IMR-90 (cell line): ENCODE results near the gene AATF. TPM values are rescaled to one million over a fixed set of nuclear protein-coding genes. Genes with fewer than 3 reads are reported as not detected.

Experiments
- ATAC-seq: fragments of 200-7000 bp; cut with Tn5 transposase; 2 replicates; pipeline ENCODE4 v1.9.1; 2020; ENCODE audit warnings: low read depth, mild to moderate bottlenecking, moderate library complexity
- BruUV-seq: library from RNA; stranded (reverse); fragments of 400-500 nt; replicated peaks from 2 replicates; lab custom pipeline; 2021; lab: Mats Ljungman, UMichigan
- CTCF ChIA-PET: fragments of 300-600 bp; formaldehyde crosslinking; extraction: SDS; loops from one replicate; lab custom pipeline; 2021; ENCODE audit warnings: antibody characterized with exemption; lab: Yijun Ruan, JAX
- POLR2A ChIA-PET: fragments of 300-600 bp; sonication (Branson Sonifier 250); formaldehyde crosslinking; loops from one replicate; lab custom pipeline; 2022; ENCODE audit warnings: antibody characterized with exemption; ENCODE audit not compliant: unreplicated experiment; lab: Charles Lee
- DNase-seq: peaks from one replicate; pipeline ENCODE4 v3.0.0; 2013
- H2AFZ ChIP-seq: replicated peaks from 2 replicates; pipeline ENCODE3; 2013; ENCODE audit warnings: low read length, mild to moderate bottlenecking; ENCODE audit not compliant: poor library complexity
- H2AK5ac ChIP-seq: 2 replicates; pipeline ENCODE4 v1.6.1; 2013; ENCODE audit warnings: low read depth, low read length, inconsistent platforms
- H2AK9ac ChIP-seq: replicated peaks from 2 replicates; pipeline ENCODE3; 2013; ENCODE audit warnings: mild to moderate bottlenecking, low read depth, low read length, moderate library complexity; ENCODE audit not compliant: poor library complexity
- H2BK120ac ChIP-seq: 2 replicates; pipeline ENCODE4 v1.6.1; 2013; ENCODE audit warnings: low read depth, low read length, inconsistent platforms
- H2BK15ac ChIP-seq: 3 replicates; pipeline ENCODE4 v1.6.1; 2013; ENCODE audit warnings: low read depth, low read length, inconsistent platforms
- H2BK20ac ChIP-seq: 2 replicates; pipeline ENCODE4 v1.6.1; 2013; ENCODE audit warnings: low read depth, mild to moderate bottlenecking, inconsistent platforms, low read length, moderate library complexity
- H2BK5ac ChIP-seq: 2 replicates; pipeline ENCODE4 v1.6.1; 2013; ENCODE audit warnings: mild to moderate bottlenecking, low read depth, low read length, inconsistent platforms; ENCODE audit not compliant: poor library complexity, severe bottlenecking
- H3K14ac ChIP-seq: replicated peaks from 2 replicates; pipeline ENCODE4 v1.6.1; 2013; ENCODE audit warnings: low read depth, low read length, inconsistent platforms
- H3K18ac ChIP-seq: 2 replicates; pipeline ENCODE4 v1.6.1; 2013; ENCODE audit warnings: low read depth, low read length, control low read depth
- H3K23ac ChIP-seq: 2 replicates; pipeline ENCODE4 v1.6.1; 2013; ENCODE audit warnings: low read depth, low read length, inconsistent platforms
- H3K27ac ChIP-seq: 2 replicates; pipeline ENCODE4 v1.5.1; 2013; ENCODE audit warnings: mild to moderate bottlenecking, control low read depth, low read length; ENCODE audit not compliant: insufficient read depth
- H3K27me3 ChIP-seq: 2 replicates; pipeline ENCODE4 v1.6.1; 2013; ENCODE audit warnings: low read length; ENCODE audit not compliant: control insufficient read depth, insufficient read depth
- H3K36me3 ChIP-seq: 2 replicates; pipeline ENCODE4 v1.6.1; 2013; ENCODE audit warnings: low read length, mixed read lengths; ENCODE audit not compliant: control insufficient read depth, insufficient read depth
- H3K4ac ChIP-seq: 2 replicates; pipeline ENCODE4 v1.6.1; 2013; ENCODE audit warnings: low read depth, low read length, inconsistent platforms
- H3K4me1 ChIP-seq: 2 replicates; pipeline ENCODE4 v1.6.1; 2013; ENCODE audit warnings: low read length, mixed read lengths; ENCODE audit not compliant: control insufficient read depth, insufficient read depth
- H3K4me2 ChIP-seq: 2 replicates; pipeline ENCODE4 v1.6.1; 2013; ENCODE audit warnings: low read depth, mild to moderate bottlenecking, control low read depth, low read length, moderate library complexity
- H3K4me3 ChIP-seq: 2 replicates; pipeline ENCODE4 v1.5.1; 2013; ENCODE audit warnings: low read depth, mild to moderate bottlenecking, control low read depth, low read length, moderate library complexity; ENCODE audit not compliant: insufficient read depth
- H3K56ac ChIP-seq: 2 replicates; pipeline ENCODE4 v1.6.1; 2013; ENCODE audit warnings: low read length, inconsistent platforms; ENCODE audit not compliant: insufficient read depth; ENCODE audit errors: extremely low read depth
- H3K79me1 ChIP-seq, 2 experiments: 2 replicates each; pipeline ENCODE4 v1.6.1; 2013; ENCODE audit warnings: low read length in 2 of 2, inconsistent platforms in 1 of 2, low read depth in 1 of 2
- H3K9ac ChIP-seq: 2 replicates; pipeline ENCODE4 v1.6.1; 2013; ENCODE audit warnings: low read depth, low read length, control low read depth
- H3K9me1 ChIP-seq: 2 replicates; pipeline ENCODE4 v1.6.1; 2013; ENCODE audit warnings: low read length, inconsistent platforms; ENCODE audit not compliant: insufficient read depth
- H3K9me3 ChIP-seq: 2 replicates; pipeline ENCODE4 v1.6.1; 2013; ENCODE audit warnings: low read length; ENCODE audit not compliant: control insufficient read depth, insufficient read depth
- H4K20me1 ChIP-seq: 2 replicates; pipeline ENCODE4 v1.6.1; 2013; ENCODE audit warnings: low read length, inconsistent platforms; ENCODE audit not compliant: insufficient read depth
- H4K5ac ChIP-seq: 2 replicates; pipeline ENCODE4 v1.6.1; 2013; ENCODE audit warnings: mild to moderate bottlenecking, low read depth, low read length, control low read depth
- H4K8ac ChIP-seq, 2 experiments: 2 replicates each; pipeline ENCODE4 v1.6.1; 2013; ENCODE audit warnings: low read depth in 2 of 2, low read length in 2 of 2, control low read depth in 1 of 2, inconsistent platforms in 1 of 2
- H4K91ac ChIP-seq: 2 replicates; pipeline ENCODE4 v1.6.1; 2013; ENCODE audit warnings: low read depth, low read length, inconsistent platforms; ENCODE audit not compliant: insufficient read depth
- BHLHE40 ChIP-seq: fragments of 150-350 bp; IDR thresholded peaks from 2 replicates; pipeline ENCODE4 v1.6.1; 2016; ENCODE audit warnings: mild to moderate bottlenecking, low read depth, low read length
- CEBPB ChIP-seq: IDR thresholded peaks from 2 replicates; pipeline ENCODE4 v1.6.1; 2012; ENCODE audit warnings: low read depth, low read length, improper control_type of control experiment
- CHD1 ChIP-seq: IDR thresholded peaks from 2 replicates; pipeline ENCODE4 v1.6.1; 2012; ENCODE audit warnings: low read depth, low read length, improper control_type of control experiment
- ELK1 ChIP-seq: fragments of 150-350 bp; IDR thresholded peaks from 2 replicates; pipeline ENCODE4 v1.6.1; 2016; ENCODE audit warnings: low read depth, mild to moderate bottlenecking, low read length, moderate library complexity, borderline replicate concordance
- FOS ChIP-seq: fragments of 150-350 bp; IDR thresholded peaks from 2 replicates; pipeline ENCODE4 v1.6.1; 2016; ENCODE audit warnings: low read depth, low read length
- MAFK ChIP-seq: IDR thresholded peaks from 2 replicates; pipeline ENCODE4 v1.6.1; 2012; ENCODE audit warnings: low read depth, low read length, improper control_type of control experiment
- MAZ ChIP-seq: IDR thresholded peaks from 2 replicates; pipeline ENCODE4 v1.6.1; 2012; ENCODE audit warnings: low read depth, mild to moderate bottlenecking, low read length, improper control_type of control experiment, moderate library complexity, borderline replicate concordance
- MXI1 ChIP-seq: IDR thresholded peaks from 2 replicates; pipeline ENCODE4 v1.6.1; 2012; ENCODE audit warnings: low read depth, mild to moderate bottlenecking, low read length, moderate library complexity, borderline replicate concordance
- NFE2L2 ChIP-seq: fragments of 150-350 bp; IDR thresholded peaks from 2 replicates; pipeline ENCODE4 v1.6.1; 2016; ENCODE audit warnings: low read depth, mild to moderate bottlenecking, low read length
- POLR2A ChIP-seq: IDR thresholded peaks from 2 replicates; pipeline ENCODE4 v1.6.1; 2012; ENCODE audit warnings: mild to moderate bottlenecking, low read depth, low read length
- RAD21 ChIP-seq: IDR thresholded peaks from 2 replicates; pipeline ENCODE4 v1.6.1; 2012; ENCODE audit warnings: low read length, improper control_type of control experiment
- SMC3 ChIP-seq: fragments of 150-350 bp; IDR thresholded peaks from 2 replicates; pipeline ENCODE4 v1.6.1; 2016; ENCODE audit warnings: low read depth, mild to moderate bottlenecking, antibody characterized with exemption, low read length, moderate library complexity
- USF2 ChIP-seq: fragments of 150-350 bp; IDR thresholded peaks from 2 replicates; pipeline ENCODE4 v1.6.1; 2017; ENCODE audit warnings: mild to moderate bottlenecking, antibody characterized with exemption, low read length, low read depth
- WGBS, 2 experiments: methylation state at CpG; one replicate each; pipeline versions ENCODE4 v1.1.5 to v1.1.7; 2013; ENCODE audit warnings: missing lambda C conversion rate in 2 of 2; ENCODE audit not compliant: insufficient read length in 1 of 2; ENCODE audit errors: extremely low coverage in 2 of 2; 5-methylcytosine and 5-hydroxymethylcytosine counted together
- dilution Hi-C: fragments of 300-500 bp; cut with HindIII; formaldehyde crosslinking; loops from one replicate; pipeline ENCODE4 v1.14.3; 2018; ENCODE audit warnings: low sequenced_read_pairs; ENCODE audit not compliant: unreplicated experiment
- in situ Hi-C: fragments of 300-500 bp; cut with MboI; formaldehyde crosslinking; loops from 3 replicates; pipeline ENCODE4 v1.14.3; 2019; ENCODE audit warnings: low sequenced_read_pairs, inconsistent platforms, mixed read lengths
- intact Hi-C: fragments of 100-400 bp; cut with micrococcal nuclease; formaldehyde crosslinking; loops from 2 replicates; pipeline ENCODE4 v1.10.0; 2022
- polyA plus RNA-seq, 3 experiments: library from polyadenylated mRNA; depleted of rRNA; stranded (reverse); fragments of >200 nt; gene quantifications; 2 replicates each; pipeline ENCODE4 v1.2.3, GENCODE V29; 2012; ENCODE audit warnings: low replicate concordance in 1 of 3
- total RNA-seq: library from RNA; depleted of rRNA; stranded (reverse); fragments of >200 nt; gene quantifications from 2 replicates; pipeline ENCODE4 v1.2.3, GENCODE V29; 2012
- TF ChIP-seq, protein P1 (sequence below): conservative IDR thresholded peaks from 2 replicates; pipeline ENCODE4 v1.5.1; 2012; ENCODE audit warnings: mild to moderate bottlenecking, low read depth, low read length, improper control_type of control experiment

The AATF gene
- total and polyA plus RNA-seq, 2 of the 4 experiments (the other 2 are of a cell fraction), result 21.0 to 34.8 TPM

DNA sequence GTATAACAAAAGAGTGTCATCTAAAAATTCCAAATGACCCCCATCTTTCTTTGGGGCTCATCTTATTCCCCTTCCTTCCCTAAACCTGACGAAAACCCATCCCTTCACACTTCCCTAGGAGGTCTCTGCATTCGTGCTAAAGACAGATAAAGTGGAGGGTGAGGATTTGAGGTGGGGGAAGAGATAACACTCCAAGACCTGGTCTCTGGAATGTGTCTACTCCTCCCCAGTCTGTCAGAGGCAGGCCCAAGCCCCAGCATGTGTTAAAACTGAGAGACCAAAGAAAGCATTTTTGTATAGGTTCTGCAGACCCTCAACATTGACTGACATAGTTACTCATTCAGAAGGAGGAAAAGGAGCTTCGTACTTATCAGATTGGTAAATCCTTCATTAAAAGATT, 22.5 kb upstream of the AATF start:
- no peak overlapping the region for H3K4ac ChIP-seq
- in situ Hi-C loops, result no loop called here
- ChIA-PET POLR2A (no interaction called here), CTCF (no interaction called here)
- no peaks in the 10 kb centered on the region for H3K36me3 ChIP-seq
- no peaks in the 10 kb centered on the region for H4K20me1 ChIP-seq
- H3K14ac ChIP-seq, result no peak overlapping the region
- no peak overlapping the region for H3K27ac ChIP-seq
- intact Hi-C loops, result no loop called here
- H3K18ac ChIP-seq, result no peak overlapping the region
- no CpG with 5 or more reads among the region's 3 CpGs for WGBS, 2 experiments
- TF ChIP-seq MAFK, result no peak
- no peak for TF ChIP-seq ELK1
- no peak for TF ChIP-seq CHD1
- no peak for TF ChIP-seq MAZ
- no peak for TF ChIP-seq MXI1
- TF ChIP-seq USF2, result no peak
- no peak for TF ChIP-seq SMC3
- no peak for TF ChIP-seq BHLHE40
- no peak for TF ChIP-seq CEBPB
- TF ChIP-seq POLR2A, result no peak
- no peak for TF ChIP-seq NFE2L2
- no peak for TF ChIP-seq FOS
- TF ChIP-seq RAD21, result no peak
- TF ChIP-seq, protein P1, sequence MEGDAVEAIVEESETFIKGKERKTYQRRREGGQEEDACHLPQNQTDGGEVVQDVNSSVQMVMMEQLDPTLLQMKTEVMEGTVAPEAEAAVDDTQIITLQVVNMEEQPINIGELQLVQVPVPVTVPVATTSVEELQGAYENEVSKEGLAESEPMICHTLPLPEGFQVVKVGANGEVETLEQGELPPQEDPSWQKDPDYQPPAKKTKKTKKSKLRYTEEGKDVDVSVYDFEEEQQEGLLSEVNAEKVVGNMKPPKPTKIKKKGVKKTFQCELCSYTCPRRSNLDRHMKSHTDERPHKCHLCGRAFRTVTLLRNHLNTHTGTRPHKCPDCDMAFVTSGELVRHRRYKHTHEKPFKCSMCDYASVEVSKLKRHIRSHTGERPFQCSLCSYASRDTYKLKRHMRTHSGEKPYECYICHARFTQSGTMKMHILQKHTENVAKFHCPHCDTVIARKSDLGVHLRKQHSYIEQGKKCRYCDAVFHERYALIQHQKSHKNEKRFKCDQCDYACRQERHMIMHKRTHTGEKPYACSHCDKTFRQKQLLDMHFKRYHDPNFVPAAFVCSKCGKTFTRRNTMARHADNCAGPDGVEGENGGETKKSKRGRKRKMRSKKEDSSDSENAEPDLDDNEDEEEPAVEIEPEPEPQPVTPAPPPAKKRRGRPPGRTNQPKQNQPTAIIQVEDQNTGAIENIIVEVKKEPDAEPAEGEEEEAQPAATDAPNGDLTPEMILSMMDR, result no peak
- H2AK9ac ChIP-seq, result no peak overlapping the region
- H2BK15ac ChIP-seq, result no peak overlapping the region
- BruUV-seq, result no TSS peak
- H4K5ac ChIP-seq, result no peak overlapping the region
- H3K9me3 ChIP-seq, result peaks cover 1% of the 10 kb centered on the region; the same call in 1 of the 2 replicates
- H3K79me1 ChIP-seq, result no peaks in the 10 kb centered on the region
- no peak overlapping the region for H2BK120ac ChIP-seq
- no peak overlapping the region for H3K9ac ChIP-seq
- H3K9me1 ChIP-seq, result peaks cover 4% of the 10 kb centered on the region; the same call in 1 of the 2 replicates
- ATAC-seq (no peak), DNase-seq (no peak)
- H3K56ac ChIP-seq, result no peak overlapping the region
- peaks cover 77% of the 10 kb centered on the region for H3K27me3 ChIP-seq
- H3K4me2 ChIP-seq, result no peak overlapping the region
- no peak overlapping the region for H4K91ac ChIP-seq
- no peak overlapping the region for H2BK5ac ChIP-seq
- H2AK5ac ChIP-seq, result no peak overlapping the region
- H3K4me3 ChIP-seq, result no peak overlapping the region
- dilution Hi-C loops, result no loop called here
- no peak overlapping the region for H4K8ac ChIP-seq
- H2AFZ ChIP-seq, result no peak overlapping the region
- no peak overlapping the region for H3K23ac ChIP-seq
- no peak overlapping the region for H2BK20ac ChIP-seq
- no peaks in the 10 kb centered on the region for H3K4me1 ChIP-seq
